Loucy (cell line): Measurements from ENCODE around the gene CKLF.

ENCODE experiments used
- H2AFZ ChIP-seq: fragments of 200-600 bp; sonication (generic); 2 replicates; pipeline ENCODE4 v1.6.0; 2016; ENCODE audit warnings: antibody characterized with exemption, mild to moderate bottlenecking, low read length, moderate library complexity
- H3F3A ChIP-seq: fragments of 200-600 bp; 2 replicates; pipeline ENCODE4 v1.6.0; 2016; ENCODE audit warnings: antibody characterized with exemption, low read depth, mild to moderate bottlenecking
- H3K27me3 ChIP-seq: fragments of 200-600 bp; sonication (generic); 2 replicates; pipeline ENCODE4 v1.6.1; 2014; ENCODE audit warnings: low read length, mild to moderate bottlenecking; ENCODE audit not compliant: insufficient read depth, poor library complexity, severe bottlenecking
- H3K36me3 ChIP-seq: fragments of 200-600 bp; sonication (generic); 2 replicates; pipeline ENCODE4 v1.6.1; 2016; ENCODE audit warnings: low read length; ENCODE audit not compliant: insufficient read depth
- H3K4me1 ChIP-seq: fragments of 200-600 bp; sonication (generic); 2 replicates; pipeline ENCODE4 v1.5.1; 2014; ENCODE audit warnings: low read length, mild to moderate bottlenecking; ENCODE audit not compliant: insufficient read depth, poor library complexity, severe bottlenecking
- H3K4me2 ChIP-seq: fragments of 200-600 bp; sonication (generic); 2 replicates; pipeline ENCODE4 v1.6.0; 2014; ENCODE audit warnings: antibody characterized with exemption, low read length, low read depth, mild to moderate bottlenecking; ENCODE audit not compliant: poor library complexity, severe bottlenecking
- H3K4me3 ChIP-seq: fragments of 200-600 bp; sonication (generic); 2 replicates; pipeline ENCODE4 v1.5.1; 2014; ENCODE audit warnings: low read length, mild to moderate bottlenecking, mixed read lengths; ENCODE audit not compliant: poor library complexity, severe bottlenecking
- H3K79me2 ChIP-seq: fragments of 200-600 bp; sonication (generic); 2 replicates; pipeline ENCODE4 v1.6.1; 2014; ENCODE audit warnings: low read length; ENCODE audit not compliant: insufficient read depth
- H3K9ac ChIP-seq: fragments of 200-600 bp; sonication (generic); 2 replicates; pipeline ENCODE4 v1.6.0; 2014; ENCODE audit warnings: mild to moderate bottlenecking, low read depth, low read length, moderate library complexity; ENCODE audit not compliant: poor library complexity, severe bottlenecking
- H3K9me2 ChIP-seq: fragments of 200-600 bp; sonication (generic); replicated peaks from 2 replicates; pipeline ENCODE4 v1.6.1; 2016; ENCODE audit warnings: low read depth, low read length, mixed read lengths
- H3K9me3 ChIP-seq: fragments of 200-600 bp; sonication (generic); 2 replicates; pipeline ENCODE4 v1.6.1; 2014; ENCODE audit warnings: mild to moderate bottlenecking, antibody characterized with exemption, low read length, low read depth; ENCODE audit not compliant: insufficient read depth
- H4K20me1 ChIP-seq: fragments of 200-600 bp; sonication (generic); 2 replicates; pipeline ENCODE4 v1.6.0; 2014; ENCODE audit warnings: antibody characterized with exemption, low read length, mild to moderate bottlenecking; ENCODE audit not compliant: insufficient read depth, poor library complexity, severe bottlenecking
- CTCF ChIP-seq: fragments of 200-600 bp; sonication (generic); conservative IDR thresholded peaks from 2 replicates; pipeline ENCODE4 v1.5.1; 2014; ENCODE audit warnings: mild to moderate bottlenecking, antibody characterized with exemption, low read length
- EZH2phosphoT487 ChIP-seq: fragments of 200-600 bp; IDR thresholded peaks from 2 replicates; pipeline ENCODE4 v1.6.1; 2018; ENCODE audit warnings: antibody characterized with exemption, mild to moderate bottlenecking, moderate library complexity, borderline replicate concordance

The CKLF gene, protein sequence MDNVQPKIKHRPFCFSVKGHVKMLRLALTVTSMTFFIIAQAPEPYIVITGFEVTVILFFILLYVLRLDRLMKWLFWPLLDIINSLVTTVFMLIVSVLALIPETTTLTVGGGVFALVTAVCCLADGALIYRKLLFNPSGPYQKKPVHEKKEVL

DNA sequence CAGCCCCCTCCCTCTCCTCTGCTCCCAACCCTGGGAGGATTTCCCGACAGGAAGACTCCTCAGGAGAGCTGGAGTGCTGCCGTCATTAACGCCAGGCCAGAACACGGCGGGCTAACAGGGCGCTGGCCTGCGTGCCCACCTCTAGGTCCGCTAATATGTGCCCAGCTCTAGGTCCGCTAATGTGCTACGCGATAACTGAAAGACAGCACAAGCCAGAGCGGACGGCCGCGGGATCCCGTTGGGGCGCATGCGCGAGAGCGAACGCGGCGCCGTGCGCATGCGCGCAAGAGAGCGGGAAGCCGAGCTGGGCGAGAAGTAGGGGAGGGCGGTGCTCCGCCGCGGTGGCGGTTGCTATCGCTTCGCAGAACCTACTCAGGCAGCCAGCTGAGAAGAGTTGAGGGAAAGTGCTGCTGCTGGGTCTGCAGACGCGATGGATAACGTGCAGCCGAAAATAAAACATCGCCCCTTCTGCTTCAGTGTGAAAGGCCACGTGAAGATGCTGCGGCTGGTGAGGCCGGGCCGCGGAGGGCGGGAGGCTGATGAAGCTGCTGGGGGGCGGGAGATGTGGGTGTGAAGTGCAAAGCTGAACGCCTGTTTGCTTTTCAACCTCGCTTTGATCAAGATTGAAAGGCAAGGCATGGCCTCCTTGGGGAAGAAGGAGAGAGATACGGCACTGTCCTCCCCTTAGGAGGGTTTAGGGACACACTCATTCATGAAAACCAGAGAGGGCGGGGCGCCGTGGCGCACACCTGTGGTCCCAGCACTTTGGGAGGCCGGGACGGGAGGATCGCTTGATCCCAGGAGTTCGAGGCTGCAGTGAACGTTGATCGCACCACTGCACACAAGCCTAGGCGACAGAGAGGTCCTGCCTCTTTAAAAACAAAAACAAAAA is at the start of gene CKLF:
Gene CKLF, plus strand, starts transcription at position 291 of the 892 bp plus-strand sequence. Its CDS starts 140 bp downstream, at position 431.
- peak within 1 kb of the TSS; percentile 94 for H3K4me3 ChIP-seq
- H3K79me2 ChIP-seq: peaks cover 76% of the 10 kb centered on the region
- no peaks in the 10 kb centered on the region for H3K9me3 ChIP-seq
- H3K9ac ChIP-seq: peak within 1 kb of the TSS; percentile 92
- peak within 1 kb of the TSS; percentile 63; the same call in 1 of the 2 replicates for H2AFZ ChIP-seq
- peaks cover 87% of the 10 kb centered on the region for H3K4me1 ChIP-seq
- peak within 1 kb of the TSS; percentile 98 for H3K4me2 ChIP-seq
- TF ChIP-seq CTCF (no peak), EZH2phosphoT487 (no peak)
- peaks cover 14% of the 10 kb centered on the region; the same call in 1 of the 2 replicates for H3F3A ChIP-seq
- no peaks in the 10 kb centered on the region for H3K27me3 ChIP-seq
- H3K9me2 ChIP-seq: no peaks in the 10 kb centered on the region
- peaks cover 43% of the 10 kb centered on the region for H4K20me1 ChIP-seq
- no peaks in the 10 kb centered on the region for H3K36me3 ChIP-seq

GRCh38 chr16:66503030-66503429 is 49.3 kb upstream of the CKLF start:
- no peak overlapping the region for H3K4me2 ChIP-seq
- no peak overlapping the region for H3K4me3 ChIP-seq
- no peaks in the 10 kb centered on the region for H4K20me1 ChIP-seq
- H3K27me3 ChIP-seq: no peaks in the 10 kb centered on the region
- no peak overlapping the region for H3K9ac ChIP-seq
- no peak for TF ChIP-seq EZH2phosphoT487
- no peak for TF ChIP-seq CTCF
- no peaks in the 10 kb centered on the region for H3K9me3 ChIP-seq
- H3K36me3 ChIP-seq: no peaks in the 10 kb centered on the region
- H3K4me1 ChIP-seq: no peaks in the 10 kb centered on the region
- no peaks in the 10 kb centered on the region for H3K9me2 ChIP-seq
- no peaks in the 10 kb centered on the region for H3F3A ChIP-seq
- H2AFZ ChIP-seq: no peak overlapping the region
- no peaks in the 10 kb centered on the region for H3K79me2 ChIP-seq

- Histone ChIP-seq H2AFZ (no peak overlapping the region), H3K4me1 (no peaks in the 10 kb centered on the region), H3K9me3 (no peaks in the 10 kb centered on the region), H3K4me3 (no peak overlapping the region), H3K9ac (no peak overlapping the region), H3F3A (no peaks in the 10 kb centered on the region), H3K27me3 (no peaks in the 10 kb centered on the region), H3K79me2 (no peaks in the 10 kb centered on the region), H3K9me2 (no peaks in the 10 kb centered on the region), H3K36me3 (no peaks in the 10 kb centered on the region), H3K4me2 (no peak overlapping the region), H4K20me1 (no peaks in the 10 kb centered on the region)
- no peak for TF ChIP-seq EZH2phosphoT487
Measured at GRCh38 chr16:66503612-66504011, 48.8 kb upstream of the CKLF start.
